22Rv1 (cell line): ENCODE results near the gene LRRC28.

Experiments
- H3K27ac ChIP-seq: fragments of 450-650 bp; 2 replicates; pipeline ENCODE4 v1.5.1; 2017
- CTCF ChIP-seq: fragments of 450-650 bp; IDR thresholded peaks from 2 replicates; pipeline ENCODE4 v1.5.1; 2017; ENCODE audit warnings: mild to moderate bottlenecking
- ZFX ChIP-seq: fragments of 450-650 bp; IDR thresholded peaks from 2 replicates; pipeline ENCODE4 v1.6.1; 2017; ENCODE audit warnings: antibody characterized with exemption, borderline replicate concordance

LRRC28 gene

GRCh38 chr15:99433757-99434450 is 182.6 kb downstream of the LRRC28 start:
- H3K27ac ChIP-seq: no peak overlapping the region
- no peak for TF ChIP-seq ZFX
- no peak for TF ChIP-seq CTCF

- TF ChIP-seq CTCF (no peak), ZFX (no peak)
- H3K27ac ChIP-seq: no peak overlapping the region
Measured at GRCh38 chr15:99434506-99435112, 183.3 kb downstream of the LRRC28 start.

DNA sequence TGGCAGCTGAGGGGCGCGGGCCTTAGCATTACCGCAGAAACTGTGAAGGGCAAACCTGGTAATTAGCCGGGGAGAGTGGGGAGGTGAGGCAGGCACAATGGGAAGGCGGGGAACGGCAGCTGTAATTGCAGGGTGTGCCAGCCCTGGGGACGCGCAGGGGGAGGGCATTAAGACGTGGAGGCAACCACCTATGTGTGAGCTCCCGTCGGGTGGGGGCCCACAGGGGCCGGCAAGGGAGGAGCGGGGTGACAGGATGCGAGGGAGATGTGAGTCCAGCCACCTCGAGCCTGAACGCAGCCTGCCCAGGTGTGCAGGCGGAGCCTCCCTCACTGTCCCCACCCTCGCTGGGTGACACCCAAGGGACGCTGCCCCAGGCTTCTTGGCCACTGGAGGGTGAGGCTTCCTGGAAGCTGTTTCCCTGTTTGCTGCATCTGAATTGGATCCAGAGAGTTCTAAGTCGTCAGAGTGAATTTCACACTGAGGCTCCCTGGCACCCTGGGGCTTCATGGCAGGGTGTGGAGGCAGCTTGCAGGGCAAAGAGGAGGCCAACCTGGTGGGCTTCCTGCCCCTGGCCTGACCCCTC is 183.9 kb downstream of the LRRC28 start:
- TF ChIP-seq ZFX: no peak
- no peak for TF ChIP-seq CTCF
- H3K27ac ChIP-seq: no peak overlapping the region

GRCh38 chr15:99435877-99436541 is 184.7 kb downstream of the LRRC28 start:
- no peak for TF ChIP-seq ZFX
- TF ChIP-seq CTCF: no peak
- H3K27ac ChIP-seq: no peak overlapping the region

- no peak overlapping the region for H3K27ac ChIP-seq
- no peak for TF ChIP-seq ZFX
- TF ChIP-seq CTCF: no peak
Measured at GRCh38 chr15:99436542-99437314, 185.4 kb downstream of the LRRC28 start.

- H3K27ac ChIP-seq: no peak overlapping the region
- TF ChIP-seq CTCF: no peak
- no peak for TF ChIP-seq ZFX
Measured at GRCh38 chr15:99437315-99438223, 186.3 kb downstream of the LRRC28 start.
